HUES48 (cell line): Measurements from ENCODE around the gene KAT6B.
"Not testable (repeated sequence)": the region's sequence is repeated elsewhere in the genome, so short reads cannot be mapped to it uniquely, and the experiment has no call there.

Experiments used
- H3K27ac ChIP-seq: one replicate; pipeline ENCODE4 v1.7.0; 2013; ENCODE audit warnings: low read depth, low read length, inconsistent platforms
- H3K27me3 ChIP-seq: 2 replicates; pipeline ENCODE4 v1.6.1; 2013; ENCODE audit warnings: mild to moderate bottlenecking, low read length; ENCODE audit not compliant: control insufficient read depth, insufficient read depth
- H3K36me3 ChIP-seq: 2 replicates; pipeline ENCODE4 v1.6.1; 2013; ENCODE audit warnings: low read length; ENCODE audit not compliant: control insufficient read depth, insufficient read depth
- H3K4me1 ChIP-seq: 2 replicates; pipeline ENCODE4 v1.6.1; 2013; ENCODE audit warnings: mild to moderate bottlenecking, low read length; ENCODE audit not compliant: control insufficient read depth, insufficient read depth
- H3K4me3 ChIP-seq: 2 replicates; pipeline ENCODE4 v1.5.1; 2013; ENCODE audit warnings: mild to moderate bottlenecking, low read depth, low read length
- H3K9ac ChIP-seq: 2 replicates; pipeline ENCODE4 v1.6.1; 2013; ENCODE audit warnings: mild to moderate bottlenecking, low read depth, low read length, moderate library complexity
- H3K9me3 ChIP-seq: 2 replicates; pipeline ENCODE4 v1.6.1; 2013; ENCODE audit warnings: low read length; ENCODE audit not compliant: control insufficient read depth, insufficient read depth

KAT6B gene

DNA sequence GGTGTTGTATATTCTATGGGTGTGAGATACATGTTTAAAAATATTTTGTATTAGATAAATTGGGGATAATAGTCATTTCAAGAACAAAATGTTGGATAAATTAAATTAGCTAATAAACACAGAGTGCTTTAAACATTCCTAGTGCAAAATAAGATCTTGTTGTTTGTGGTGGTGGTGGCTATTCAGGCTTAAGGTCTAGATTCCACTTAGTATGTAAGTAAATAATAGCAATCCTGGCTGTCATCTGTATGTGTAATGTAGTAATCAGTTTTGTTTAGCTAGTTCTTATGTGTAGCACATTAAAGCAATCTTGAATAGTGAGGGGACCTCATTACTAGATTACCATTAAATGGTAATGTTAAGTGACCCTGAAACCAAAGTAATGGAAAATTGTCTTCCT lies 48.7 kb downstream of the KAT6B start:
- Histone ChIP-seq H3K9ac (no peak overlapping the region), H3K27me3 (no peaks in the 10 kb centered on the region), H3K9me3 (no peaks in the 10 kb centered on the region), H3K4me1 (peaks cover 6% of the 10 kb centered on the region; the same call in 1 of the 2 replicates), H3K27ac (no peak overlapping the region), H3K4me3 (no peak overlapping the region), H3K36me3 (no peaks in the 10 kb centered on the region)

DNA sequence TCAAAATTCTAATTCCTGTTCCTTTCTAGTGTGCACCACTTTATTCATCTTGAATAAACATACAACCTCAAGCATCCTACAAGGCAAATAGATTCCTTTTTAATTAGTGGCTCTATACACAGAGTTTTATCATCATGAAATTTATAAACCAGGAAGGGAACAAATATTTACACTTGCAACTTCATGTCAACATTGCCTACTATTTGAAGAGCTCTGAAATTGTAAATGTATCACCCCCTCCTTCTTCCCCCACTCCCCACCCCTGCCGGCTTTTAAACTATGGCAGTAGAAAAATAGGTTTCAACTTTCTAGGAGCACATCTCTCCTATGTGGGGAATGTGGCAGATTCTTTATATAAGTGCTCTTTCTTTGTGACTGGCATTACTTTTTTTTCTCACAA lies 49.6 kb downstream of the KAT6B start:
- H3K27me3 ChIP-seq, result no peaks in the 10 kb centered on the region
- no peaks in the 10 kb centered on the region for H3K9me3 ChIP-seq
- H3K4me1 ChIP-seq, result peaks cover 6% of the 10 kb centered on the region; the same call in 1 of the 2 replicates
- H3K4me3 ChIP-seq, result no peak overlapping the region
- H3K36me3 ChIP-seq, result no peaks in the 10 kb centered on the region
- no peak overlapping the region for H3K27ac ChIP-seq
- H3K9ac ChIP-seq, result no peak overlapping the region

DNA sequence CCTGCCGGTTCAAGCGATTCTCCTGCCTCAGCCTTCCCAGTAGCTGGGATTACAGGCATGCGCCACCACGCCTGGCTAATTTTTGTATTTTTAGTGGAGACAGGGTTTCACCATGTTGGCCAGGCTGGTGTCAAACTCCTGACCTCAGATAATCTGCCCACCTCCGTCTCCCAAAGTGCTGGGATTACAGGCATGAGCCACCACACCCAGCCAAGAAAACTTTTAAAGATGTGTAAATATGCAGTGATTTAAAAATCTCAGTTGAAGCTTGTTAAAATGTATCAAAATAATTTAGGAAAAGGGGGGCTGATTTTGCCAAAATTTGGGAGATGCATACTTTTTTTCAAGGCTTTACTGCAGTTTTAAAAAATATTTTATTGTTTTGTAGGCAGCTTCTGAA lies 50.7 kb downstream of the KAT6B start:
- H3K4me1 ChIP-seq, H3K27ac ChIP-seq, H3K4me3 ChIP-seq, H3K36me3 ChIP-seq, H3K9ac ChIP-seq, H3K27me3 ChIP-seq, H3K9me3 ChIP-seq: not testable (repeated sequence)

DNA sequence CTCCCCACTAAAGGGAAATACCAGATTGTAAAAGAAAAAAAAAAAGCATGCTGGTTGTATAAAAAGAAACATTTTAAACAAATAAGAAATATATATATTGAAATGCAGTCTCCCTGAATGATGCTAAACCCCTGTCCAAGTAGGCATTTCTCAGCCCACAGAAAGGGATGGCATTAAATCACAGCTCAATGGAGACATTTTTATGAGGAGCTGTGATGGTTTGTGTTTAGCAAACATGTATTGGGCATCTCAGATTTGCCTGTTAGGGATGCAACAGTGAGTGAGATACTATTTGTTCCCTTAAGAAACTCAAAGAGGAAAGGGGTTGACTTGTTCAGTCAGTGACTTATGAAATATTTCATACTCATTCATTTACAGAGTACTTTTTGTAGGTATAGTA lies 51.5 kb downstream of the KAT6B start:
- peaks cover 6% of the 10 kb centered on the region; the same call in 1 of the 2 replicates for H3K4me1 ChIP-seq
- H3K9ac ChIP-seq, result no peak overlapping the region
- no peaks in the 10 kb centered on the region for H3K27me3 ChIP-seq
- no peak overlapping the region for H3K27ac ChIP-seq
- no peaks in the 10 kb centered on the region for H3K36me3 ChIP-seq
- no peaks in the 10 kb centered on the region for H3K9me3 ChIP-seq
- no peak overlapping the region for H3K4me3 ChIP-seq

DNA sequence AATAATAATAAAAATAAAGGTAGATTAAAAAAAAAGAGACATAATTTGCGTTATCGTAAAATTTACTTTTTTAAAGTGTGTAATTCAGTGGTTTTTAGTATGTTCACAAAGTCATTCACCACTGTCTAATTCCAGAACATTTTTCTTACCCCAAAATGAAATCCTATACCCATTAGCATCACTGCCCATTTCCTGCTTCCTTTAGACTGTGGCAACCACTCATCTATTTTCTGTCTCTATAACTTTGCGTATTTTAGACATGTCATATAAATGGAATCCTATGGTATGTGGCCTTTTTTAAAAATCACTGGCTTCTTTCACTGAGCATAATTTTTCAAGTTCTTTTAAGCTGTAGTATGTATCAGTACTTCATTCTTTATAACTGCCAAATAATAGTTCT lies 53.6 kb downstream of the KAT6B start:
- Histone ChIP-seq H3K9ac (no peak overlapping the region), H3K27me3 (no peaks in the 10 kb centered on the region), H3K4me1 (peaks cover 6% of the 10 kb centered on the region; the same call in 1 of the 2 replicates), H3K9me3 (no peaks in the 10 kb centered on the region), H3K27ac (no peak overlapping the region), H3K36me3 (no peaks in the 10 kb centered on the region), H3K4me3 (no peak overlapping the region)

DNA sequence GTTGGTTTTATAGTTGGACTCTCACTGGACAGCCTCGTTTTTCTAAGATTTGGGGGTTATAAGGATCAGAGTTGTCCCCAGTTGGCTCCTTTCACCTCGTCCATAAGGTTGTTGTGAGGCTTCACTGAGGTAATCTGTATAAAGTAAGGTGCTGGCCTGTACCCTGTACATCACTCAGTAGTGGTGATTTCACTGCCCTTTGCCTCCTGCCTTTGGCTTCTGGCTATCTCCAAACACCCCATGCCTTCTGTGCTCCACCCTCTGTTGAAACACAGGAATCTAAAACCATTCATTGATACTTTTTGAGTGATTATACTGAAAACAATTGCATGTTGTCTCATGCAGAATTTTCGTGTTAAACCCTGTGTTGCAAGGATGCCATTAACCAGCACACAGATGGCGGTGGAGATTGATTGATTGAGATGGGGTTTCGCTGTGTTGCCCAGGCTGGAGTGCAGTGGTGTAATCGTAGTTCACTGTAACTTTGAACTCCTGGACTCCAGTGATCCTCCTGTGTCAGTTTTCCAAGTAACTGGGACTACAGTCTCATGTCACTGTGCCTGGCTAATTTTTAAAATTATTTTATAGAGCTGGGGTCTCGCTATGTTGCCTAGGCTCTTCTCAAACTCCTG lies 55.0 kb downstream of the KAT6B start:
- no peaks in the 10 kb centered on the region for H3K4me1 ChIP-seq
- no peaks in the 10 kb centered on the region for H3K27me3 ChIP-seq
- H3K27ac ChIP-seq, result no peak overlapping the region
- no peaks in the 10 kb centered on the region for H3K9me3 ChIP-seq
- no peak overlapping the region for H3K9ac ChIP-seq
- H3K4me3 ChIP-seq, result no peak overlapping the region
- no peaks in the 10 kb centered on the region for H3K36me3 ChIP-seq

DNA sequence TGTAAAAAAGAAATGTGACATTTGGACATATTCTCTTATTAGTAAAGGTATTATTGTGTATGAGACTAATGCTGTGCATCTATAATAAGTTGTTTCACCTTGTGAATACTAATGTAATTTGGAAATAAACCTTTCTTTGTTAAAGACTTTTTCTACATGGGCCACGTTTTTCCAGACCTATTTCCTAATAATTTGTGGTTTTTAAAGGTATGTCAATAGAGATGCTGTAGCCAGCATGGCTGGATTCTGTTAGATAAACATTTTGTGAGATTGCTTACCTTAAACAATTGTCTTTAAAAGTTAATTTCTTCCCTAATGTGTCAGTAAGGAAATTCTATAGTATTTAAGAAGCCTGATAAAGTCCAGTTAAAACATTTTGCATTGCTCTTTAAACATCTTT lies 56.0 kb downstream of the KAT6B start:
- no peak overlapping the region for H3K9ac ChIP-seq
- H3K9me3 ChIP-seq, result no peaks in the 10 kb centered on the region
- no peaks in the 10 kb centered on the region for H3K4me1 ChIP-seq
- no peaks in the 10 kb centered on the region for H3K36me3 ChIP-seq
- H3K4me3 ChIP-seq, result no peak overlapping the region
- H3K27ac ChIP-seq, result no peak overlapping the region
- H3K27me3 ChIP-seq, result no peaks in the 10 kb centered on the region

DNA sequence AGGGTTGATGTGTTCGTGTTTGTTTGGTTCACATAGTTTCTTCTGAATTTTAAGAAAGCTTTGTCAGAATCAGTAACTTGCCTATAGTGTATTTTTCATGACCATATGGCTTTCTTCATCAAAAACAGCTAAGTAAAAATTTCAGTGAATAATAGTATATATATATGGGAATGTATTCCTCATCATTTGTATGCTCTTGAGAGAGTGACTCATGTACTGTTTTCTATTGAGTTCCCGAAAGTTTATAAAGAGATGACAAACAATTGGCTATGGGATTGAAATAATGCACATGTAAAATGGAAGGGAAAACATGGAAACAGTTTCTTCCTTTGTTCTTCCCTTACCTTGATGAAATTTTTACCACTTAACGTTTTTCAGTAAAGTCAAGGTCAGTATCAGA lies 56.4 kb downstream of the KAT6B start:
- Histone ChIP-seq H3K9me3 (no peaks in the 10 kb centered on the region), H3K27me3 (no peaks in the 10 kb centered on the region), H3K27ac (no peak overlapping the region), H3K9ac (no peak overlapping the region), H3K4me3 (no peak overlapping the region), H3K36me3 (no peaks in the 10 kb centered on the region), H3K4me1 (no peaks in the 10 kb centered on the region)

DNA sequence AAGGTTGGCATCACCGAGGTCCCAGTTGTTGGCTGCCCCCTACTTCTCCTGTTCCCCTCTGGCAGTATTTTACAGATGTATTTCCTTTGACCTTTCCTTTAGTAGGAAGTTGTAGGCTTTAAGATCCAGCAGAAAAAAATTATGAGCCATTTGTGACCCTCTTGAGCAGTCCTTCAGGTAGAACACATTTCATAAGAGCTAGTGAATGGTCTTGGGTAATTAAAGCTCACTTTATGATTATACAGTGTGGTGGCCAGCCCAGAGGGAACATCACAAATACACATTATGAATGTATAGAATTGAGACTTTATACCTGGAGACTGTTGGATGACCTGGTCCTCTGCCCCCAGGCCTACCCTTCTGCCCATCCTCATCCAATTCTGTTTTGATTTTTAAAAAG lies 57.0 kb downstream of the KAT6B start:
- H3K27ac ChIP-seq, result no peak overlapping the region
- H3K9ac ChIP-seq, result no peak overlapping the region

DNA sequence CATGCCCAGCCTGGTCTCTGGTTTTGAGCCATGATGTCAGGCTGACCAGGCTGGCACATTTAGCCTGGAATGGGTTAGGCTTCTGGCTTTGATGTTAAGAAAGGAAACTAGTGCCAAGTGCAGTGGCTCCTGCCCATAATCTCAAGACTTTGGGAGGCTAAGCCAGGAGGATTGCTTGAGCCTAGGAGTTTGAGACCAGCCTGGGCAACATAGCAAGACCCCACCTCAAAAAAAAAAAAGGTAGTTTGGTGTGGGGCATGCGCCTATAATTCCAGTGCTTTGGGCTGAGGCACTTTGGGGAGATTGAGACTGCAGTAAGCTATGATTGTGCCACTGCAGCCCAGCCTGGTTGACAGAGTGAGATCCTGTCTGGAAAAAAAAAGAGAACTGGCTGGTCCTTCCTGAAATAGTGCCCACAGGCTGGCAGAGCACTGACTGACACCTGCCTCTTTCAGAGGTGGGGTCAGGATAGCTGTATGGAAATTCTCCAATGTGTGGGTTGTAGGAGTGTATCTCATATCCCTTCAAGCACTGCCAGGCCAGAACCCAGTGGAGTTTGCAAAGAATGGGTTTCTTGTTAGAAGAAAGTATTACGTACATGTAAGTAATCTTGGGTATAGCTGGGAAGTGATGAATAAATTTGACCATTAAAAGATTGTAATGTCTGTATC lies 61.3 kb downstream of the KAT6B start:
- no peak overlapping the region for H3K9ac ChIP-seq
- H3K36me3 ChIP-seq, result no peaks in the 10 kb centered on the region
- no peaks in the 10 kb centered on the region for H3K4me1 ChIP-seq
- no peaks in the 10 kb centered on the region for H3K9me3 ChIP-seq
- no peak overlapping the region for H3K27ac ChIP-seq
- no peaks in the 10 kb centered on the region for H3K27me3 ChIP-seq
- no peak overlapping the region for H3K4me3 ChIP-seq

More for the DNA sequence above, 57.0 kb downstream of the KAT6B start:
- no peaks in the 10 kb centered on the region for H3K36me3 ChIP-seq
- H3K4me1 ChIP-seq, result no peaks in the 10 kb centered on the region
- H3K27me3 ChIP-seq, result no peaks in the 10 kb centered on the region
- H3K9me3 ChIP-seq, result no peaks in the 10 kb centered on the region
- H3K4me3 ChIP-seq, result no peak overlapping the region

DNA sequence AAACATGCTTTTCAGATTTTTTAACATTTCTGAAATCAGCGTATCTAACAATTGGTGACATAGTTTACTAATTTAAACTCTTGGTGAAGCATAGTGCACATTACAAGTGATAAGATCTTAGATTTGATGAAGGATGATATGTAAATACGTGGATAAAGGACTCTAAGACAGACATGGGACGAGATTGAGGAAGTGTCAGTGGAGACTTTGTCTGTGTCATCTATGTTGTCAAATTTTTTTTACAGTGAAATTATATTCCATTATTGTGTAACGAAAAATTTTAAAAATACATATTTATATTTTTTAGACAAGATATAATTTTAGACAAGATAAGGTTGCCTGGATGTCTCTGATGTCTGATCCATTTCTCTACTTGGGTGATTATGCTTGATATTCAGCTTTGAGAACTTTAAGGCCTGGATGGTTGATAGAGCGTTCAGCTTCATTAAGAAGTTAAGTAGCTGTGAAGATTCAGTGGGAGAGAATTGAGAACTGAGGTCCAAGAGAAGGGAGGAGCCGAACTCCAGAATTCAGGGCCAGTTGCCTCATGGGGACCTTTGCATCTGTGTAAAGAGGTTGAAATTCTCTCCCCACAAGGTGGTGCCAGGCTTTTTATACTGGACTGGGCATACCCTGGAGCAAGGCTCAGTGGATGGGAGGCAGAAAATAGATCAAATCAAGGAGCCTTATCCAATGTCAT lies 62.7 kb downstream of the KAT6B start:
- Histone ChIP-seq H3K27ac (no peak overlapping the region), H3K36me3 (no peaks in the 10 kb centered on the region), H3K4me3 (no peak overlapping the region), H3K4me1 (no peaks in the 10 kb centered on the region), H3K9me3 (no peaks in the 10 kb centered on the region), H3K27me3 (no peaks in the 10 kb centered on the region), H3K9ac (no peak overlapping the region)
